B cell (primary cell): Measurements from ENCODE around the gene PCGF1. TPM values are rescaled to one million over a fixed set of nuclear protein-coding genes. Genes with fewer than 3 reads are reported as not detected.

Experiments
- ATAC-seq: fragments of 200-7000 bp; cut with Tn5 transposase; one replicate; pipeline ENCODE4 v1.10.0; 2021; ENCODE audit warnings: low read depth, mild to moderate bottlenecking, moderate number of reproducible peaks, moderate library complexity
- CTCF ChIA-PET: fragments of 350-600 bp; sonication (Branson Sonifier 250); formaldehyde crosslinking; loops from one replicate; lab custom pipeline; 2021; ENCODE audit warnings: antibody characterized with exemption, inconsistent platforms; lab: Charles Lee
- POLR2A ChIA-PET: fragments of 350-600 bp; sonication (Branson Sonifier 250); formaldehyde crosslinking; loops from one replicate; lab custom pipeline; 2021; ENCODE audit warnings: antibody characterized with exemption; lab: Charles Lee
- DNase-seq: peaks from one replicate; pipeline ENCODE4 v3.0.0; 2013
- H2AFZ ChIP-seq: 2 replicates; pipeline ENCODE4 v1.6.1; 2012; ENCODE audit warnings: mild to moderate bottlenecking, low read depth, low read length; ENCODE audit not compliant: insufficient read depth, poor library complexity, severe bottlenecking
- H3K27ac ChIP-seq, 2 donors: 1 replicate in 1 of 2; 2 replicates in 1 of 2; pipeline ENCODE4 v1.5.1; 2012 to 2013; ENCODE audit warnings: low read length in 2 of 2, mild to moderate bottlenecking in 2 of 2, moderate library complexity in 1 of 2
- H3K27me3 ChIP-seq, 4 experiments: fragments of 200-600 bp in 1 of 4; sonication (generic) in 1 of 4; replicated peaks in 1 of 4; 1 replicate in 2 of 4; 2 replicates in 2 of 4; pipeline versions ENCODE4 v1.6.1 to v1.7.0; 2013 to 2016; ENCODE audit warnings: low read length in 3 of 4, mild to moderate bottlenecking in 2 of 4, mixed read lengths in 1 of 4, moderate library complexity in 1 of 4; ENCODE audit not compliant: insufficient read depth in 4 of 4, control insufficient read depth in 3 of 4; ENCODE audit errors: control extremely low read depth in 1 of 4
- H3K36me3 ChIP-seq, 2 experiments: replicated peaks in 1 of 2; 1 replicate in 1 of 2; 2 replicates in 1 of 2; pipeline versions ENCODE4 v1.6.1 to v1.7.1; 2013; ENCODE audit warnings: low read length in 1 of 2; ENCODE audit not compliant: insufficient read depth in 2 of 2, control insufficient read depth in 1 of 2; ENCODE audit errors: control extremely low read depth in 1 of 2, extremely low read depth in 1 of 2
- H3K4me1 ChIP-seq, 2 donors: fragments of 200-600 bp in 1 of 2; sonication (generic) in 1 of 2; 1 replicate in 1 of 2; 2 replicates in 1 of 2; pipeline versions ENCODE4 v1.5.1 to v1.6.1; 2013 to 2017; ENCODE audit warnings: low read length in 2 of 2; ENCODE audit not compliant: control insufficient read depth in 2 of 2, insufficient read depth in 2 of 2
- H3K4me2 ChIP-seq: replicated peaks from 2 replicates; pipeline ENCODE3; 2012; ENCODE audit warnings: mild to moderate bottlenecking, low read depth, low read length; ENCODE audit not compliant: poor library complexity, severe bottlenecking
- H3K4me3 ChIP-seq, 5 experiments: fragments of 200-600 bp in 1 of 5; sonication (generic) in 1 of 5; 1 replicate in 3 of 5; 2 replicates in 2 of 5; pipeline versions ENCODE4 v1.5.1 to v1.7.0; 2011 to 2016; ENCODE audit warnings: low read length in 4 of 5, mild to moderate bottlenecking in 4 of 5, low read depth in 2 of 5, control low read depth in 1 of 5, moderate library complexity in 1 of 5; ENCODE audit not compliant: insufficient read depth in 1 of 5; ENCODE audit errors: control extremely low read depth in 1 of 5, extremely low read depth in 1 of 5
- H3K79me2 ChIP-seq: fragments of 200-600 bp; sonication (generic); one replicate; pipeline ENCODE4 v1.6.0; 2016; ENCODE audit warnings: low read length; ENCODE audit not compliant: control insufficient read depth, insufficient read depth
- H3K9ac ChIP-seq: fragments of 200-600 bp; sonication (generic); 2 replicates; pipeline ENCODE4 v1.6.1; 2017; ENCODE audit warnings: mild to moderate bottlenecking, low read length, moderate library complexity
- H3K9me3 ChIP-seq, 3 donors: one replicate each; pipeline versions ENCODE4 v1.6.1 to v1.7.1; 2013; ENCODE audit warnings: low read length in 2 of 3; ENCODE audit not compliant: control insufficient read depth in 2 of 3, insufficient read depth in 1 of 3; ENCODE audit errors: control extremely low read depth in 1 of 3
- H4K20me1 ChIP-seq: 2 replicates; pipeline ENCODE4 v1.6.0; 2012; ENCODE audit warnings: mild to moderate bottlenecking, low read length; ENCODE audit not compliant: insufficient read depth, control insufficient read depth, poor library complexity, severe bottlenecking
- H3K27ac Mint-ChIP-seq: one replicate; pipeline ENCODE4 v1.8.0; 2021; ENCODE audit warnings: mixed read lengths
- H3K27me3 Mint-ChIP-seq: one replicate; pipeline ENCODE4 v1.8.0; 2021; ENCODE audit warnings: mixed read lengths
- H3K4me1 Mint-ChIP-seq: one replicate; pipeline ENCODE4 v1.8.0; 2021; ENCODE audit warnings: mixed read lengths
- H3K4me3 Mint-ChIP-seq: one replicate; pipeline ENCODE4 v1.8.0; 2021; ENCODE audit warnings: mixed read lengths
- H3K9me3 Mint-ChIP-seq: one replicate; pipeline ENCODE4 v1.8.0; 2022; ENCODE audit warnings: mixed read lengths; ENCODE audit not compliant: insufficient read depth
- CTCF ChIP-seq: fragments of 200-600 bp; IDR thresholded peaks from one replicate; pipeline ENCODE4 v1.8.0; 2022; ENCODE audit warnings: antibody characterized with exemption, mild to moderate bottlenecking
- EZH2 ChIP-seq: IDR thresholded peaks from 2 replicates; pipeline ENCODE4 v1.6.1; 2012; ENCODE audit warnings: borderline replicate concordance, low read depth, mild to moderate bottlenecking, moderate library complexity, low read length; ENCODE audit not compliant: insufficient read depth, poor library complexity, severe bottlenecking
- WGBS: methylation state at CpG from one replicate; pipeline ENCODE4 v1.1.5; 2013; ENCODE audit warnings: missing lambda C conversion rate; ENCODE audit not compliant: insufficient coverage; 5-methylcytosine and 5-hydroxymethylcytosine counted together
- intact Hi-C: fragments of 100-400 bp; cut with micrococcal nuclease; formaldehyde crosslinking; loops from one replicate; pipeline ENCODE4 v1.10.0; 2022
- polyA plus RNA-seq: library from polyadenylated mRNA; depleted of rRNA; stranded (reverse); fragments of >200 nt; gene quantifications from 2 replicates; pipeline ENCODE4 v1.2.3, GENCODE V29; 2012
- total RNA-seq, 2 donors: library from RNA; stranded (reverse); fragments of 120-200 nt in 1 of 2; gene quantifications; 1 replicate in 1 of 2; 2 replicates in 1 of 2; pipeline versions ENCODE4 v1.2.3 to v1.2.4, GENCODE V29; 2013 to 2022

The PCGF1 gene
- total and polyA plus RNA-seq, 2 donors (not counting 1 experiment from before 2014, with no cell fraction given): 21.9 to 40.1 TPM

GRCh38 chr2:74544634-74545033, 37.1 kb upstream of the PCGF1 start:
- Histone ChIP-seq H3K4me1 (peaks cover 17 to 21% of the 10 kb centered on the region in 2 donors), H3K79me2 (no peaks in the 10 kb centered on the region), H3K4me3 (no peak overlapping the region), H3K36me3 (no peaks in the 10 kb centered on the region), H3K27me3 (peaks cover 0 to 24% (median 16%) of the 10 kb centered on the region in 4 experiments), H3K9me3 (no peaks in the 10 kb centered on the region), H3K9ac (no peak overlapping the region), H4K20me1 (no peaks in the 10 kb centered on the region), H2AFZ (no peak overlapping the region), H3K4me2 (no peak overlapping the region), H3K27ac (no peak overlapping the region)
- intact Hi-C loops: no loop called here
- no peak overlapping the region for H3K4me3 Mint-ChIP-seq
- H3K9me3 Mint-ChIP-seq: no peaks in the 10 kb centered on the region
- H3K4me1 Mint-ChIP-seq: peaks cover 13% of the 10 kb centered on the region
- no peak overlapping the region for H3K27ac Mint-ChIP-seq
- WGBS: 92% methylated on average over 3 of the region's 3 CpGs
- TF ChIP-seq CTCF (peak; percentile 21), EZH2 (no peak)
- ChIA-PET POLR2A (interaction anchor here (1.3 to 1.6 kb wide), 2 partner anchors 13 to 19 kb away, joined by 3 read pairs; partner anchors contain the start of gene DQX1), CTCF (interaction anchor here (0.8 to 3.8 kb wide), 10 partner anchors 11 to 72 kb away, joined by 3 to 22 read pairs (median 3); partner anchors contain the start of genes AUP1, CCDC142, HTRA2 and MRPL53)
- ATAC-seq (no peak), DNase-seq (no peak)
- H3K27me3 Mint-ChIP-seq: peaks cover 13% of the 10 kb centered on the region

DNA sequence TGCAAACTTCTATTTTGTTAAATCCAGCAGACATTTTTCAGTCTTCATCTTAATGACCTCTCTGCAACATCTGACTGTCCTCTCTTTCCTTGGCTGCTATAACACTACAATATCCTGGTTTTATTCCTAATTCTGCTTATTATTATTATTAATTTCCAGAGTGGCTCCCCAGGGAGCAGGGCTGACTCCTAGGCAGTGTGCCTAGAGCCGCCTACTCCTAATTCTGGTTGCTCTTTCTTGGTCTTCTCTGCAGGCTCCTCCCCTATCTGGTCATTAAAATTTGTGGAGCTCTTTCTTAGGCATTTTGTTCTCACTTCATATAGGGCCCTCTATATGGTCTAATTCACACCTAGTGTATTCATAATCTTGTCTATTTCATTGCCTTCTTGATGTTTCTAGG, 35.5 kb upstream of the PCGF1 start:
- Mint-ChIP-seq H3K27me3 (peaks cover 7% of the 10 kb centered on the region), H3K4me3 (no peak overlapping the region), H3K9me3 (no peaks in the 10 kb centered on the region), H3K27ac (no peak overlapping the region), H3K4me1 (peaks cover 21% of the 10 kb centered on the region)
- Histone ChIP-seq H3K4me1 (peaks cover 19 to 25% of the 10 kb centered on the region in 2 donors), H3K27ac (no peak overlapping the region), H3K79me2 (no peaks in the 10 kb centered on the region), H3K4me3 (no peak overlapping the region), H3K9ac (no peak overlapping the region), H4K20me1 (no peaks in the 10 kb centered on the region), H2AFZ (no peak overlapping the region), H3K9me3 (no peaks in the 10 kb centered on the region), H3K36me3 (no peaks in the 10 kb centered on the region), H3K27me3 (peaks cover 0 to 9% (median 5%) of the 10 kb centered on the region in 4 experiments), H3K4me2 (no peak overlapping the region)
- intact Hi-C loops: no loop called here
- no CpG with 5 or more reads among the region's 1 CpG for WGBS
- ChIA-PET POLR2A (interaction anchor here (0.7 kb wide), 1 partner anchor 35 kb away, joined by 5 read pairs; no protein-coding TSS in a partner anchor), CTCF (interaction anchor here (0.7 to 3.8 kb wide), 3 partner anchors 30 to 862 kb away, joined by 4 to 22 read pairs (median 4); no protein-coding TSS in a partner anchor)
- ATAC-seq: no peak
- DNase-seq: no peak
- TF ChIP-seq EZH2 (no peak), CTCF (no peak)
